ENCODE results near the gene DIRAS1. TPM values are rescaled to one million over a fixed set of nuclear protein-coding genes. Genes with fewer than 3 reads are reported as not detected.
"Not testable (repeated sequence)": the region's sequence is repeated elsewhere in the genome, so short reads cannot be mapped to it uniquely, and the experiment has no call there.

DIRAS1 gene
- total RNA-seq, 1 donor from 2014 or later = 113 TPM

DNA sequence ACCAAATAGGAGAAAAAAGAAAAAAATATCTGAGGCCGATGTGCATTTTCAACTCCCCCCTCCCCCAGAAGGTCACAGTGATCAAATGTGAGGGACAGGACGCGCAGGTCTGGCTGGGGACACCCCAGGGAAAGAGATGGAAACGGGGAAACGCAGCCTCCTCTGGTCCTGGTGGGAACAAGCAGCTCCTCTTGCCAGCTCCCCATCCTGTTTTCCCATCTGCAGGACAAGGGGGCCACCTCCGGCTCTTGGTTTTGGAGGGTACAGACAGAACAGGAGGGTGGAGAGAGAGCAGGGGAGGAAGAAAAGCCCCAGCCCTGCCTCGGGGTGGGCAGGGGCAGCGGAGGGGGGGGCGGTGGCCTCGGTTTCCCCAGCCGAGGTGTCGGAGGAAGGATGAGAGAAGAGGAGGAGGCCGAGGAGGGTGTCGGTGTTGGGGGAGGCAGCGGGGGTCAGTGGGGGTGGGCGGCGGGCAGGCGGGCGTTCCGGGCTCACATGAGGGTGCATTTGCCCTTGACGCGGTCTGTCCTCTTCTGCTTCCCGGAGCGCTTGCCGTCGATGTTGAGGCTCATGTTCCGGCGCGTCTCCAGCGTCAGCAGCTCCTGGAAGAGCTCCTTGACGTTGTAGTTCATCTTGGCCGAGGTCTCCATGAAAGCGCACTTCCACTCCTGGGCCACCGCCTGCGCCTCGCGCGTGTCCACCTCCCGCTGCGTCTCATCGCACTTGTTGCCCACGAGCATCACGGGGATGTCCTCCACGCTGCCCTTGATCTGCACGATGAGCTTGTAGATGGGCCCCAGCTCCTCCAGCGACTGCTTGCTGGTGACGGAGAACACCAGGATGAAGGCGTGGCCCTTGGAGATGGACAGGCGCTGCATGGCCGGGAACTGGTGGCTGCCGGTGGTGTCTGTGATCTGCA is 4.2 kb downstream of the DIRAS1 start:
- DNase-seq (ENCODE audit: low spot score) = no peak
- intact Hi-C loops (cut with DNase I) = no loop called here

DNA sequence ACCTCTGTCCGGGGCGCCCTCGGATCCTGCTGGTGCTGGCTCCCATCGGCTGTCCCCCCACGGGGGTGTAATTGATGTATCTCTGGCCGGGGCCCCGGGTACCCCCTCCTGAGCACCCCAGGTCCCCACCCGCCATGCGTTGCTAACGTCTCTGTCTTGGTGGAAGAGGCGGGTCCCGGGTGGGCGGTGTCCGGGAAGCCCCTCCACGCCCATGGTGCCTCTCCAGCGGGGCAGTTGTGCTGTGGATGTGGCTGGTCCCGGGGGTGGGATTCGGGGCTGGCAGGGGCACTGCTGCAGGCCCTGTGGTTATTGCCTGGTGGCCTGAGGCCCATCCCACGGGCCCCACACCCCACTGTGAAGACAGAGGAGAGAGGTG is 4.9 kb downstream of the DIRAS1 start:
- intact Hi-C loops (cut with DNase I) = no loop called here
- DNase-seq (ENCODE audit: low spot score) = no peak

DNA sequence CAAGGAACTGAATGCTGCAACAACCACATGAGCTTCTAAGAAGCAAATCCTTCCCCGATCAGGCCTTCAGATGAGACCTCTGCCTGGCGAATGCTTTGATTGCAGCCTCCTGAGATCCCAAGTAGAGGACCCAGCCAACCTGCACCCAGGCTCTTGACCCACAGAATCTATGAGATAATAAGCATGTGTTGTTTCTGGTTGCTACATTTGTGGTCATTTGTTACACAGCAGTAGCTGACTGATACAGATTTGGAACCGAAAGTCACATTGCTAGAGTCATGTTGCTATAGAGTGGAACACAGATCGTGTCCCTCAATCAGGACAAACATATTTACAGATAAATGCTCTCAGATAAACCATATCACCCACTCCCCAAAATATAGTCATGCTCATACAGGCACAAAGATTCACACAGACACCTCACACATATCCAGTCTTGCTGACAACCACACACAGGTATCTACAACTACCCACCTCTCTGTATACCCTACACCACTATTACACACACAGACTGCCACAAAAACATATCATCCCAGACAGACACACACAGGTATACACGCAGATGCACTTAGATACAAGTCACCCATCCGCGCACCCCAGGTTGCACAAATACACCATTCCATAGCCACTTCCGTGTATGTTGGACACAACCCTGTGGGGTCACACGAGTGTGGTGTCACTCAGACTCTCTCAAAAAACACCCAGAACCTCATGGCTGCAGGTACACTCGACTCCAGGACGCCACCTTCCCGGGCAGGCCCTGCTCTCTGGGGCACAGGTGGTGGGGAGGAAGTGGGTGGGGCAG is 5.5 kb downstream of the DIRAS1 start:
- intact Hi-C loops (cut with DNase I) = no loop called here
- no peak for DNase-seq (ENCODE audit: low spot score)

DNA sequence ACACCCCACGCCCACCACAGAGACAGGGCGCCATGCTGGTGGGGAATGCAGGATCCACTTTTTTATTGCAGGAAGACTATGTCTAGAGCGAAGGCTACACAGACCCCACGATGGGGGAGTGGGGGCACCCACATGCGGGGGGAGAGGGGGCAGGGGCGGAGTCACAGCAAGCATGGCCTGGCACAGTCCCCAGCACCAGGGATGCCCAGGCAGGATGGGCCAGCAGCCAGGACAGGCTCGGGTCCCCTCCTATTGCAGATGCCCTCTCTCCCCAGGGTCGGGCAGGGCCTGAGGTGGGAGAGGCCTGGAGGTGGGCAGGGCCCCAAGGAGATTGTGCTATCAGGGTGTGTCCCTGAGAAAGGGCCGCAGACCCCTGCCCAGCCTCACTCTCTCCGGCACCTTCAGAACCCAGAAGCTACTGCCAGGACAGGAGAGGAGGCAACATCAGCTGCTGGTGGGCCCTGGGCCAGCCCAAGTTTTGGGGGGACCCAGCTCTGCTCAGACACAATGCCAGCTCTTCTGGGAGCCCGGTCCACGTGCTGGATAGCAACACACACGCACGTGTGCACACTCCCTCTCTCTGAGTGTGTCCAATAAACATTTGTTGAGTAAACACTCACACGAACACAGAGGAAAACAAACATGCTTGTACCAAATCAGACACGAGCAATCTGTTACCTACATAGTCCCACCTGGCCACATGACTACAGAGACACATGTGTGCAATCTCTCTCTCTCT is 6.5 kb downstream of the DIRAS1 start:
- no peak for DNase-seq (ENCODE audit: low spot score)

DNA sequence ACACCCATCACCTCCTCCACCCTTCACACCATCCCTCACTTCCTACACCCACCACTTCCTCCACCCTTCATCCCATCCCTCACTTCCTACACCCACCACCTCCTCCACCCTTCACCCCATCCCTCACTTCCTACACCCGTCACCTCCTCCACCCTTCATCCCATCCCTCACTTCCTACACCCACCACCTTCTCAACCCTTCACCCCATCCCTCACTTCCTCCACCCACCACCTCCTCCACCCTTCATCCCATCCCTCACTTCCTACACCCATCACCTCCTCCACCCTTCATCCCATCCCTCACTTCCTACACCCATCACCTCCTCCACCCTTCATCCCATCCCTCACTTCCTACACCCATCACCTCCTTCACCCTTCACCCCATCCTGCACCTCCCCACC is 7.1 kb downstream of the DIRAS1 start:
- intact Hi-C loops (cut with DNase I) = not testable (repeated sequence)

More for the DNA sequence above, 6.5 kb downstream of the DIRAS1 start:
- intact Hi-C loops (cut with DNase I) = no loop called here

DNA sequence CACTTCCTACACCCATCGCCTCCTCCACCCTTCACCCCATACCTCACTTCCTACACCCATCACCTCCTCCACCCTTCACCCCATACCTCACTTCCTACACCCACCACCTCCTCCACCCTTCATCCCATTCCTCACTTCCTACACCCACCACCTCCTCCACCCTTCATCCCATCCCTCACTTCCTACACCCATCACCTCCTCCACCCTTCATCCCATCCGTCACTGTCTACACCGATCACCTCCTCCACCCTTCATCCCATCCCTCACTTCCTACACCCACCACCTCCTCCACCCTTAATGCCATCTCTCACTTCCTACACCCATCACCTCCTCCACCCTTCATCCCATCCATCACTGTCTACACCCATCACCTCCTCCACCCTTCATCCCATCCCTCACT is 8.0 kb downstream of the DIRAS1 start:
- DNase-seq (ENCODE audit: low spot score); intact Hi-C loops (cut with DNase I): not testable (repeated sequence)

More for the DNA sequence above, 7.1 kb downstream of the DIRAS1 start:
- DNase-seq (ENCODE audit: low spot score) = not testable (repeated sequence)

DNA sequence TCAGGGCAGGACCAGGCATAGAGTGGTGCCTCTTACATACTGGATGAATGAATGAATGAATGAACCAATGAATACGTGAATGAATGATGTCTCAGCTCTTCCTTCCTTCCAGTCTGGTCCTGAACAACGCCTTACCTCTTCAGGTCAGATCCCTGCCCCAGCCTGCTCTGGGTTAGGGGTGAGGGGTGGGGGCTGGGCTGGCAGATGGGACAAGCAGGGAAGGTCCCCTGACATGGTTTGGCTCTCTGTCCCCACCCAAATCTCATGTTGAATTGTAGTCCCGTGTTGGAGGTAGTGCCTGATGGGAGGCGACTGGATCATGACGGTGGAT is 9.3 kb downstream of the DIRAS1 start:
- intact Hi-C loops (cut with DNase I) = no loop called here
- DNase-seq (ENCODE audit: low spot score) = no peak

DNA sequence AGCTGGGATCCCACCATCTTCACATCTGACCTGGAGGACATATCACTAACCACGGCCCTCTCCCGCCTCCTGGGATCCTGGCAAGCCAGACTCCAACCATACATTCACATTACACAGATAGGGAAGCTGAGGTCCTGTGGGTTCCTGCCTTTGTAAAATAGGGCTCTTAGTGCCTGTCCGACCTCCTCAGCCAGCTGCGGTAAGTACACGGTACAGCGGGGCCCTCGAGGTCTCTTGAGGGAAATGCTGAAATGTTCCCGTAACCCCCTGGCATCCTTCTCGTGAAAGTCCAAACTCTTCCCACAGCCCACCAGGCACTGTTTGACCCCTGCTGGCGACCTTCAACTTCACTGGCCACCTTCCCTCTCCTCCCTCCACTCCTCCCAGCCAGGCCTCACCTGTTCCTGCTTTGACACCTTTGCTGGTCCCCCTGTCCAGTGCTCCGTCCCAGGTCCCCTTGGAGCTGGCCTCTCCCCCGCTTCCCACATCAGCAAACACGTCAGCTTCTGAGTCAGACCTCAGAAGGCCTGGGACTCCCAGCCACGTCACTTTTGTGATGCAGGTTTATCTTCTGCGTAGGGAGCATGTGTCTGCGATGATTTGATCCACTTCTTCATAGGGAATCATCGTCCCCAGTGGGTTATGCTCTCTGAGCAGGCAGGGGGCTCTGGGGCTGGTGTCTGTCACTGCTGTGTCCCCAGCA is 9.8 kb downstream of the DIRAS1 start:
- no peak for DNase-seq (ENCODE audit: low spot score)
- intact Hi-C loops (cut with DNase I) = no loop called here

DNA sequence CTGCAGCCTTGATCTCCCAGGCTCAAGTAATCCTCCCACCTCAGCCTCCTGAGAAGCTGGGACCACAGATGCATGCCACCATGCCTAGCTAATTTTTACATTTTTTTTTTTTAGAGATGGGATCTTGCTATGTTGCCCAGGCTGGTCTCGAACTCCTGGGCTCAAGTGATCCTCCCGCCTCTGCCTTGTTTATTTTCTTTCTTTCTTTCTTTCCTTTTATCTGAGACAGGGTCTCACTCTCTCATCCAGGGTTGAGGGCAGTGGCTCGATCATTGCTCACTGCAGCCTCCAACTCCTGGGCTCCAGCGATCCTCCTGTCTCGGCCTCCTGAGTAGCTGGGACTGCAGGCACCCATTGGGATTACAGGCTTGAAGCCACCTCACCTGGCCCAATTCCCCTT is 14.9 kb downstream of the DIRAS1 start:
- intact Hi-C loops (cut with DNase I) = no loop called here
- no peak for DNase-seq (ENCODE audit: low spot score)

DNA sequence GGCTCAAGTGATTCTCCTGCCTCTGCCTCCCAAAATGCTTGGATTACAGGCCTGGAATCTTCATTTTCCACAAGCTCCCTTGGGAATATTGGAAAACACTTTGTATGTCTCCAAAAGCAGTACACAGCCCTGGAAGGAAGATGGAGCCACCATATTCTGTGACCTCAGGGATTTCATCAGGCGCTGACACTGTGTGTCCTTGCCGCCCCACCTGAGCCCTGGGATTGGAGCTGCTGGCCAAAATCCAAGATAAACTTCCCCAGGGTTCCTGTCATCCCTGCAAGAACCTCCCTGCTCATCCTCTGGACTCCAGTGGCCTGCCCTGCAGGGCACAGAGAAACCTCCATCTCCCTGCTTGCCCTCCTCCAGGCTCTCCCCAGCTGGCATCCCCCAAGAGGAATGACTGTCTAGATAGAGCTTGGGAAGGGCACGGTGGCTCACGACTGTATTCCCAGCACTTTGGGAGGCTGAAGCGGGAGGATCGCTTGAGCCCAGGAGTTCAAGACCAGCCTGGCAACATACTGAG is 17.4 kb downstream of the DIRAS1 start:
- no peak for DNase-seq (ENCODE audit: low spot score)
- intact Hi-C loops (cut with DNase I) = no loop called here

DNA sequence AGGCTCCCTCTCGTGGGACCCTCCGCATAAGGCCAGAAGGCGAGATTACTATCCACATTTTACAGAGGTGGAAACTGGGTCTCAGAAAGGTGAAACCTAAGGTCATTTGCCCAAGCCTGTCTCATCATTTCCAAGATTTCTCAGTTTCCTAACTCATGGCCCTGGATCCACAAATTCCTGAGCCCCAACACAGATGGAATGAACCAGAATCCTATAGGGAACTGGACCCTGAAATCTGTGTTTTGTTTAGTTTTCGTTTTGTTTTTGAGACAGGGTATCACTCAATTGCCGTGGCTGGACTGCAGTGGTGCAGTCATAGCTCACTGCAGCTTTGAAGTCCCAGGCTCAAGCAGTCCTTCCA is 18.1 kb downstream of the DIRAS1 start:
- intact Hi-C loops (cut with DNase I) = no loop called here
- no peak for DNase-seq (ENCODE audit: low spot score)

DNA sequence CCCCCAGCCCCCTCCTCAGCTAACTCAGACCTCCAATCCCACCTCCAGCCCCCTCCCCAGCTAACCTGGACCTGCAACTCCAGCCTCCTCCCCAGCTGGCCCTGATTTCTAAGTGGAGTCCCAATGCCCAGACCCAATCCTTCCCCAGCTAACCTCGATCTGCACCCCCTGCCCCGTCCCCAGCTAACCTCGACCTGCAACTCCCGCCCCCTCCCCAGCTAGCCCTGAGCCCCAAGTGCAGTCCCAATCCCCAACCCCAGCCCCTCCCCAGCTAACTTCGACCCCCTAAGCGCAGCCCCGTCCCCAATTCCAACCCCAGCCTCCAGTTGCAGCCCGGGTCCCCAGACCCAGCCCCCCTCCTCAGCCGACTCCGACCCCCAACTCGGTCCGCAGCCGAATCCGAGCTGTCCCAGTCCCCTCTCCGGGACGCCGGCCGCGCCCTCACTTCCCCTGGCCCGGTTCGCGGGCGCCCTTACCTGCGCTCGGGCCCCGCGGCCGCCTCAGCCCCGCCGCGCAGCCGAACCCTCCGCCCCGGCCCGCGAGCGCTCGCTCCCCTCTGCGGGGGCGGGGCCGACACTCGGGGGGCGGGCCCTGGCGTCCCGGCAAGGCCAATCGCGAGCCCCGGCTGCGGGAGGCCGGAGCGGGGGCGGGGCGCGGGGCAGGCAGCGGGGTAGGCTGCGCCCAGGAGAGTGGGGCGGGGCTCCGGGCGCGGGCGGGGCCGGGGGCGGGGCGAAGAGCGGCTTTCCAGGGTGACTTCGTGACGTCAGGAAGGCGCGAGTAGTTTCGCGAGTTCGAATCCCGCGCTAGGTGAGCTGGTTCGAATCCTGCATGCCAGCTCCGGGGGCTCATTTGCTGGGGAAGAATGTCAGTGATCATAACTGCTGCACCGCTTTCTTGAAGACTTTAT is 18.7 kb downstream of the DIRAS1 start, which contains the start of gene GNG7:
TSS of gene GNG7 (minus strand) at position 525 of the 907 bp plus-strand sequence. CDS start 182,006 bp downstream, outside the sequence.
- intact Hi-C loops (cut with DNase I) = no loop called here
- DNase-seq (ENCODE audit: low spot score) = peak; percentile 97

DNA sequence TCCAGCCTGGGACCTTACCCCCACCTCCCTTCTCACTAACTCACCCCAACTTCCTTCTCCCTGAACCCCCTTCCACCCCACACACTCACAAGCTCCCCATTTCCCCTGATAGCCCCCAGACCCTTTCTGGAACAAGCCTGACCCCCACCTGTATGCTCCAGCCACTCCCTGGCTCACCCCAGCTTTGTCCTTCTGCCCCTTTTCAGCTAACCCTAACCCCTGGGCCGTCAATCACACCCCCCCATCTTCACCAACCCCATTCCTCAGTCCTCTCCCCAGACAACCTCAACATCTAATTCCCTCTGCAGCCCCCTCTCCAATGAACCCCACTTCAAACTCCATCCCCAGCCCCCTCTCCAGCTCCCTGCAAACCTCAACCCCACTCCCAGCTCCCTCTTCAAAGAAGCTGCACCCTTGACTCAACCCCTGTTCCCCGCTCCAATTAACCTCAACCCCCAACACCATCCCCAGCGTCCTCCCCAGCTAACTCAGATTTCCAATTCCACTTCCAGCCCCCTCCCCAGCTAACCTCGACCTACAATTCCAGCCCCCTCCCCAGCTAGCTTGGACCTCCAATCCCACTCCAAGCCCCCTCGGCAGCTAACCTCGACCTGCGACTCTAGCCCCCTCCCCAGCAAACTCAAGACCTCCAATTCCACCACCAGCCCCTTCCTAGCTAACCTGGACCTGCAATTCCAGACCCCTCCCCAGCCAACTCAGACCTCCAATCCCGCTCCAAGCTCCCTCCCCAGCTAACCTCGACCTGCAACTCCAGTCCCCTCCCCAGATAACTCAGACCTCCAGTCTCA is 19.6 kb downstream of the DIRAS1 start:
- intact Hi-C loops (cut with DNase I) = no loop called here
- no peak for DNase-seq (ENCODE audit: low spot score)

DNA sequence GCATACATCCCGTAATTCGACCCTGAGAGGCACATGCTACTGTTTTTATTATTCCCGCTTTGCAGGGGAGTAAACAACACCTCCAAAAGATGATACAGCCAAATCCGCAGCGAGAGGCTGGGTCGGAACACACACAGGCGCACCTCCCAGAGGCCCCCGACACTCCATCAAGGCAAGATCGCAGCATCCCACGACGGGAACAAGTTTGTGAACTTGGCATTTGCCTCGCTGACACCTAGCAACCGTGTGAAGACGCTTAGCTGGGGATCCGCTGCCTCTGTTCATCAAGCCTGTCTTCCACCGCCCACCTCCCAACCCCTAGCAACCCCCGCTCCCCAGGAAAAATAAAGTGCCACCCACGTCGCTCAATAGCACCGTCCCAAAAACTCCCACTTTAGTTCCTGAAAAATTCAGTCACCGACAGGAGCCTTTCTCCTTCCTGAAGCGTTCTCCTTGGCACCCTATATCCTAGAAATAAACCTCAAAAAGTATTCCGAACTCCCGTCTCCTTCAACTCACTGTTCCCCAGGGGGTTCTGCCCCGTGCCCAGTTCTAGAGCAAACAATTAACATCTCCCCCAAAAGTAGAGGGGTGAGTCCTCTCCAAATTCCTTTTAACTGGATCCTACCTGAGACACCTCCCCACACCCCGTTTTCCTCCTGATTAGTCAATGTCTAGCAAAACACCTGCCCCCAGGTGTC is 20.4 kb downstream of the DIRAS1 start:
- intact Hi-C loops (cut with DNase I) = no loop called here
- DNase-seq (ENCODE audit: low spot score) = no peak

DNA sequence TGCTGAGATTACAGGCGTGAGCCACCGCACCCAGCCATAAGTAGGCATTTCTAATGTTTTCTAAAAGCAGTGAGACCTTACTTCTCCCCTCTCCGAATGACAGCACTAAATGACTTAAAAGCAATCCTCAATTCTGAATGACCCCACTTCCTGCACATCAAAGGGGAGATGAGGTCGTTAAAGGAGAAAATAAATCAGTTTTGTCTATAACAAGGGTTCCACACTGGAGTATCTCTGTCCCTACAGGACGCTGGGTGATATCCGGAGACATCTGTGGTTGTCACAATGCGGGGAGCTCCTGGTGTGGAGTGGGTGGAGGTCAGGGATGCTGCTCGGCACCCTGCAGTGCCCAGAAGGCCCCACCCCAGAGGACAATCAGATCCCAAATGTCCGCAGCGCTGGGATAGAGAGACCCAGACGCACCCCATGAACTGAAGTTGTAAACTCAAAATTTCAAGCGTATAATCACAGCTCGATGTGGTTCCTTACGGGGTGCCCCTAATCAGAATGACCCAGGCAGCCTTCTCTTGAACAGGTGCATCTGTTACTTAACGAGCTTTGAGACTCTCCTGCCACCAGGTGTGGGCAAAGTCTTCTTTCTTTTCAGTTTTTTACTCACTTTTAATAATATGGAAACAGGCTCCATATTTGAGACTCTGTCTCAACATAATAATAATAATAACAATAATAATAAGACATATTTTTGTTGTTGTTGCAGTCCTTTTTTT is 21.6 kb downstream of the DIRAS1 start:
- intact Hi-C loops (cut with DNase I) = no loop called here
- DNase-seq (ENCODE audit: low spot score) = no peak

DNA sequence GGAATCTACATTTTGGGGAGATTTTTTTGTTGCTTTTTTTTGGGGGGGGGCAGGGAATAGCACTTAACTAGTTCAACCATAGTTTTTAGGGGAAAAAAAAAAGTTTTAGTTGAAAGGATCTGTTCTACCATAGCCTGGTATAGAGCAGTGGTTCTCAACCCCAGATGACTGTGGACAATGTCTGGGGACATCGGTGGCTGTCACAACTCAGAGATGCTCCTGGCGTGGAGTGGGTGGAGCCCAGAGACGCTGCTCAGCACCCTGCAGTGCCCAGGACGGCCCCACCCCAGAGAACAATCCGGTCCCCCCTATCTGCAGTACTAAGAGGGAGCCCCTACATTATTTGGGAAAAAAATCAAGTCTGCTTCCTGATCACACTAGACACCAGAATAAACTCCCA is 27.0 kb downstream of the DIRAS1 start:
- no peak for DNase-seq (ENCODE audit: low spot score)
- intact Hi-C loops (cut with DNase I) = loop anchor here (2.0 kb wide), 1 partner anchor 27 kb away; the partner anchor contains the start of gene DIRAS1
